ENCODE measurements around the gene GSTM3.

DNA sequence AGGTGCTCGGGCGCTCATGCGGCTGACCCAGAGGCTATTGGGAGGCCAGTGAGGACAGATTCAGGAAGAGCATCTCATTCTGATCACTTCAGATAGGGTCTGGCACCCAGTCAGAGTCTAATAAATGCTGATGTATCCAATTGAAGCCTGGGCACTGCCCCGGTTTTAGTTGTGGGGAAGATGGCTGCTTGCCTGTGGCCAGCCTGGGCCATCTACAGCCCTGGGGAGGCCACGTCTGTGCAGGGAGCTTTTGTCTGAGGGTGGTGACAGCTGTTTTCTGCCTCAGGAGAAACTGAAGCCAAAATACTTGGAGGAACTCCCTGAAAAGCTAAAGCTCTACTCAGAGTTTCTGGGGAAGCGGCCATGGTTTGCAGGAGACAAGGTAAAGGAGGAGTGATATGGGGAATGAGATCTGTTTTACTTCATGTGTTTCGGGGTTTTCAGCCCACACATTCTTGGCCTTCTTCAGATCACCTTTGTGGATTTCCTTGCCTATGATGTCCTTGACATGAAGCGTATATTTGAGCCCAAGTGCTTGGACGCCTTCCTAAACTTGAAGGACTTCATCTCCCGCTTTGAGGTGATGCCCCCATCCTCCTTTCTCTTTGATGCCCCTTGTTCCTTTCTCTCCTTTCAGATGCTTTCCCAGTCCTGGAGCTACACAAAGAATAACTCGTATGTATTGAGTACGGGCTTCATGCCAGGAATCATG, 26.0 kb downstream of the GSTM3 start:
- TF ChIP-seq, protein P1, sequence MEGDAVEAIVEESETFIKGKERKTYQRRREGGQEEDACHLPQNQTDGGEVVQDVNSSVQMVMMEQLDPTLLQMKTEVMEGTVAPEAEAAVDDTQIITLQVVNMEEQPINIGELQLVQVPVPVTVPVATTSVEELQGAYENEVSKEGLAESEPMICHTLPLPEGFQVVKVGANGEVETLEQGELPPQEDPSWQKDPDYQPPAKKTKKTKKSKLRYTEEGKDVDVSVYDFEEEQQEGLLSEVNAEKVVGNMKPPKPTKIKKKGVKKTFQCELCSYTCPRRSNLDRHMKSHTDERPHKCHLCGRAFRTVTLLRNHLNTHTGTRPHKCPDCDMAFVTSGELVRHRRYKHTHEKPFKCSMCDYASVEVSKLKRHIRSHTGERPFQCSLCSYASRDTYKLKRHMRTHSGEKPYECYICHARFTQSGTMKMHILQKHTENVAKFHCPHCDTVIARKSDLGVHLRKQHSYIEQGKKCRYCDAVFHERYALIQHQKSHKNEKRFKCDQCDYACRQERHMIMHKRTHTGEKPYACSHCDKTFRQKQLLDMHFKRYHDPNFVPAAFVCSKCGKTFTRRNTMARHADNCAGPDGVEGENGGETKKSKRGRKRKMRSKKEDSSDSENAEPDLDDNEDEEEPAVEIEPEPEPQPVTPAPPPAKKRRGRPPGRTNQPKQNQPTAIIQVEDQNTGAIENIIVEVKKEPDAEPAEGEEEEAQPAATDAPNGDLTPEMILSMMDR (IDR thresholded peaks at IDR 0.05): no peak
- TF ChIP-seq ZFX (IDR thresholded peaks at IDR 0.05; ENCODE audit: borderline replicate concordance): no peak

Data from 22Rv1 (cell line).